ENCODE measurements around the gene NFS1.
"Not testable (repeated sequence)": the region's sequence is repeated elsewhere in the genome, so short reads cannot be mapped to it uniquely, and the experiment has no call there.

DNA sequence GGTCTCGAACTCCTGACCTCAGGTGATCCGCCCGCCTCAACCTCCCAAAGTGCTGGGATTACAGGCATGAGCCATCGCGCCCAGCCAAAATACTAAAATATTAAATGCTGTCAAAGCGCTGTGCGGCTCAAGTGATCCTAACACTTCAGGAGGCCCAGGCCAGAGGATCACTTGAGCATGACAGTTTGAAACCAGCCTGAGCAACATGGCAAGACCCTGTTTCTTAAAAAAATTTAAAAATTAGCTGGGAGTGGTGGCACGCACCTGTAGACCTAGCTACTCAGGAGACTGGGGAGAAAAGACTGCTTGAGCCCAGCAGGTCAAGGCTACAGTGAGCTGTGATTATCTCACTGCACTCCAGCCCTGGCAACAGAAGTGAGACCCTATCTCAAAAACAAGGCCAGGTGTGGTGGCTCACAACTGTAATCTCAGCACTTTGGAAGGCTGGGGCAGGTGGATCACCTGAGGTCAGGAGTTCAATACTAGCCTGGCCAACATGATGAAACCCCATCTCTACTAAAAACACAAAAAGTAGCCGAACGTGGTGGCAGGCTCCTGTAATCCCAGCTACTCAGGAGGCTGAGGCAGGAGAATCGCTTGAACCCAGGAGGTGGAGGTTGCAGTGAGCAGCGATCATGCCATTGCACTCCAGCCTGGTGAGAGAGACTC, 24.6 kb upstream of the NFS1 start:
- TF ChIP-seq ELF1 (IDR thresholded peaks at IDR 0.05); POLR2AphosphoS5 (IDR thresholded peaks at IDR 0.05; ENCODE audit: low read depth, low read length); YY1 (IDR thresholded peaks at IDR 0.05; ENCODE audit: low read depth); CTCF (IDR thresholded peaks at IDR 0.05); GABPA (IDR thresholded peaks at IDR 0.05; ENCODE audit: low read depth); USF1 (IDR thresholded peaks at IDR 0.05; ENCODE audit: borderline replicate concordance, low read depth); REST (IDR thresholded peaks at IDR 0.05; ENCODE audit: low read depth, low read length); SMC3 (IDR thresholded peaks at IDR 0.05; ENCODE audit: low read depth, low read length); IRF3 (IDR thresholded peaks at IDR 0.05; ENCODE audit: low read depth, low read length); NFIC (IDR thresholded peaks at IDR 0.05; ENCODE audit: borderline replicate concordance): not testable (repeated sequence)
- TF ChIP-seq, protein P1, sequence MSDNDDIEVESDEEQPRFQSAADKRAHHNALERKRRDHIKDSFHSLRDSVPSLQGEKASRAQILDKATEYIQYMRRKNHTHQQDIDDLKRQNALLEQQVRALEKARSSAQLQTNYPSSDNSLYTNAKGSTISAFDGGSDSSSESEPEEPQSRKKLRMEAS (IDR thresholded peaks at IDR 0.05; ENCODE audit: low read depth): not testable (repeated sequence)
